Keratinocyte (primary cell): ENCODE data around the gene TSPAN1. TPM values are rescaled to one million over a fixed set of nuclear protein-coding genes. Genes with fewer than 3 reads are reported as not detected.

Source experiments
- DNase-seq: peaks from one replicate; pipeline ENCODE4 v3.0.0-alpha.2; 2011; ENCODE audit warnings: low read depth, missing footprints, low spot score
- FAIRE-seq: peaks from 2 replicates; lab custom pipeline; 2011; peaks lifted over from hg19 to GRCh38; lab: Jason Lieb, UNC
- H2AFZ ChIP-seq: 2 replicates; pipeline ENCODE4 v1.6.0; 2012; ENCODE audit warnings: low read length, control low read depth, inconsistent platforms; ENCODE audit not compliant: control insufficient read depth
- H3K27ac ChIP-seq: 2 replicates; pipeline ENCODE4 v1.5.1; 2011; ENCODE audit warnings: low read length; ENCODE audit not compliant: control insufficient read depth, insufficient read depth
- H3K27me3 ChIP-seq: 3 replicates; pipeline ENCODE4 v1.6.0; 2011; ENCODE audit warnings: low read length; ENCODE audit not compliant: control insufficient read depth, insufficient read depth; ENCODE audit errors: extremely low read depth
- H3K36me3 ChIP-seq, 2 experiments: 2 replicates in 1 of 2; 3 replicates in 1 of 2; pipeline ENCODE4 v1.5.1; 2011; ENCODE audit warnings: low read length in 2 of 2, mild to moderate bottlenecking in 1 of 2; ENCODE audit not compliant: control insufficient read depth in 2 of 2, insufficient read depth in 2 of 2; ENCODE audit errors: extremely low read depth in 1 of 2
- H3K4me1 ChIP-seq: 3 replicates; pipeline ENCODE4 v1.5.1; 2011; ENCODE audit warnings: low read length; ENCODE audit not compliant: control insufficient read depth, insufficient read depth; ENCODE audit errors: extremely low read depth
- H3K4me2 ChIP-seq: 3 replicates; pipeline ENCODE4 v1.6.0; 2011; ENCODE audit warnings: low read depth, low read length; ENCODE audit not compliant: control insufficient read depth, insufficient read depth; ENCODE audit errors: extremely low read depth
- H3K4me3 ChIP-seq, 3 experiments: fragments of 200-600 bp in 1 of 3; sonication (generic) in 1 of 3; 2 replicates in 2 of 3; 3 replicates in 1 of 3; pipeline ENCODE4 v1.5.1; 2011 to 2016; ENCODE audit warnings: low read length in 3 of 3, mild to moderate bottlenecking in 3 of 3, control low read depth in 2 of 3, inconsistent platforms in 1 of 3, low read depth in 1 of 3, mixed read lengths in 1 of 3, mixed run types in 1 of 3, moderate library complexity in 1 of 3; ENCODE audit not compliant: control insufficient read depth in 2 of 3, insufficient read depth in 2 of 3; ENCODE audit errors: extremely low read depth in 1 of 3
- H3K79me2 ChIP-seq: 2 replicates; pipeline ENCODE4 v1.6.0; 2012; ENCODE audit warnings: low read length; ENCODE audit not compliant: control insufficient read depth, insufficient read depth
- H3K9ac ChIP-seq: 3 replicates; pipeline ENCODE4 v1.6.0; 2011; ENCODE audit warnings: low read length; ENCODE audit not compliant: control insufficient read depth, insufficient read depth; ENCODE audit errors: extremely low read depth
- H3K9me1 ChIP-seq: 3 replicates; pipeline ENCODE4 v1.6.0; 2011; ENCODE audit warnings: low read length; ENCODE audit not compliant: control insufficient read depth, insufficient read depth; ENCODE audit errors: extremely low read depth
- H3K9me3 ChIP-seq: 2 replicates; pipeline ENCODE4 v1.5.1; 2012; ENCODE audit warnings: low read depth, low read length; ENCODE audit not compliant: control insufficient read depth
- H4K20me1 ChIP-seq: 3 replicates; pipeline ENCODE4 v1.6.0; 2011; ENCODE audit warnings: low read length; ENCODE audit not compliant: control insufficient read depth, insufficient read depth; ENCODE audit errors: extremely low read depth
- CTCF ChIP-seq, 3 experiments: IDR thresholded peaks in 1 of 3; conservative IDR thresholded peaks in 1 of 3; optimal IDR thresholded peaks in 1 of 3; 2 replicates in 2 of 3; 3 replicates in 1 of 3; pipeline versions ENCODE3 to v1.5.1; 2011; ENCODE audit warnings: low read length in 3 of 3, mild to moderate bottlenecking in 3 of 3, moderate library complexity in 2 of 3, control low read depth in 1 of 3, inconsistent platforms in 1 of 3; ENCODE audit not compliant: insufficient read depth in 2 of 3; ENCODE audit errors: extremely low read depth in 1 of 3
- EZH2 ChIP-seq: IDR thresholded peaks from one replicate; pipeline ENCODE4 v1.6.1; 2012; ENCODE audit warnings: inconsistent platforms, mild to moderate bottlenecking, low read length, moderate library complexity
- dilution Hi-C: fragments of 300-500 bp; cut with MboI; formaldehyde crosslinking; loops from one replicate; pipeline ENCODE4 v1.7.0; 2020; ENCODE audit warnings: low sequenced_read_pairs; ENCODE audit not compliant: extremely low pct_ligation_motif_present
- polyA plus RNA-seq, 5 experiments: library from polyadenylated mRNA; depleted of rRNA in 3 of 5; stranded (reverse) in 3 of 5; stranded (forward) in 1 of 5; unstranded in 1 of 5; fragments of >200 nt; gene quantifications; 1 replicate in 1 of 5; 2 replicates in 3 of 5; 3 replicates in 1 of 5; pipeline versions ENCODE4 v1.2.1 to v1.2.3, GENCODE V29; 2011 to 2012; ENCODE audit warnings: missing spikeins in 2 of 5, low read depth in 1 of 5, low replicate concordance in 1 of 5

The TSPAN1 gene
- polyA plus RNA-seq, 1 donor (not counting 4 experiments of a cell fraction or from before 2014, with no cell fraction given) = 312 TPM

GRCh38 chr1:46188295-46189030, 13.6 kb downstream of the TSPAN1 start:
- H4K20me1 ChIP-seq = no peaks in the 10 kb centered on the region

GRCh38 chr1:46190539-46190938, 15.7 kb downstream of the TSPAN1 start:
- Histone ChIP-seq H3K9me3 (no peaks in the 10 kb centered on the region), H3K27ac (no peak overlapping the region), H3K9me1 (peaks cover 4% of the 10 kb centered on the region), H3K4me2 (no peak overlapping the region), H3K27me3 (no peaks in the 10 kb centered on the region), H3K9ac (no peak overlapping the region), H3K79me2 (no peaks in the 10 kb centered on the region), H2AFZ (no peak overlapping the region), H4K20me1 (no peaks in the 10 kb centered on the region), H3K4me1 (peaks cover 28% of the 10 kb centered on the region), H3K36me3 (peaks cover 27 to 42% of the 10 kb centered on the region in 2 experiments), H3K4me3 (no peak overlapping the region)
- dilution Hi-C loops = loop anchor here (25.0 kb wide), 1 partner anchor 153 kb away; no protein-coding TSS in a partner anchor
- TF ChIP-seq EZH2 = no peak
- no peak for TF ChIP-seq CTCF (optimal IDR thresholded peaks at IDR 0.05 in 1 of 3, IDR thresholded peaks at IDR 0.05 in 1 of 3, conservative IDR thresholded peaks at IDR 0.05 in 1 of 3; ENCODE audit: extremely low read depth in 1 of 3, insufficient read depth in 2 of 3, low read length in 3 of 3)
- no peak for DNase-seq
- FAIRE-seq = peak; percentile 67

More at GRCh38 chr1:46188295-46189030, 13.6 kb downstream of the TSPAN1 start:
- peak; percentile 48 for FAIRE-seq
- Histone ChIP-seq H3K79me2 (peaks cover 6% of the 10 kb centered on the region), H3K27ac (peak overlapping the region; percentile 58), H3K4me3 (no peak overlapping the region), H3K4me1 (peaks cover 49% of the 10 kb centered on the region), H3K36me3 (peaks cover 36 to 41% of the 10 kb centered on the region in 2 experiments), H3K27me3 (no peaks in the 10 kb centered on the region), H2AFZ (no peak overlapping the region), H3K4me2 (peak overlapping the region; percentile 42), H3K9me3 (no peaks in the 10 kb centered on the region), H3K9me1 (peaks cover 8% of the 10 kb centered on the region), H3K9ac (peak overlapping the region; percentile 43)
- dilution Hi-C loops = loop anchor here (25.0 kb wide), 1 partner anchor 151 kb away; no protein-coding TSS in a partner anchor
- no peak for DNase-seq
- TF ChIP-seq CTCF (optimal IDR thresholded peaks at IDR 0.05 in 1 of 3, IDR thresholded peaks at IDR 0.05 in 1 of 3, conservative IDR thresholded peaks at IDR 0.05 in 1 of 3; ENCODE audit: extremely low read depth in 1 of 3, insufficient read depth in 2 of 3, low read length in 3 of 3) (peak; percentile 27 to 35 (median 29)), EZH2 (no peak)
